B cell (primary cell): Measurements from ENCODE around the gene OR2W1.

Experiments used
- EZH2 ChIP-seq: IDR thresholded peaks from 2 replicates; pipeline ENCODE4 v1.6.1; 2012; ENCODE audit warnings: borderline replicate concordance, low read depth, mild to moderate bottlenecking, moderate library complexity, low read length; ENCODE audit not compliant: insufficient read depth, poor library complexity, severe bottlenecking
- TF ChIP-seq, protein P1 (sequence below): fragments of 200-600 bp; IDR thresholded peaks from one replicate; pipeline ENCODE4 v1.8.0; 2022; ENCODE audit warnings: antibody characterized with exemption, mild to moderate bottlenecking

DNA sequence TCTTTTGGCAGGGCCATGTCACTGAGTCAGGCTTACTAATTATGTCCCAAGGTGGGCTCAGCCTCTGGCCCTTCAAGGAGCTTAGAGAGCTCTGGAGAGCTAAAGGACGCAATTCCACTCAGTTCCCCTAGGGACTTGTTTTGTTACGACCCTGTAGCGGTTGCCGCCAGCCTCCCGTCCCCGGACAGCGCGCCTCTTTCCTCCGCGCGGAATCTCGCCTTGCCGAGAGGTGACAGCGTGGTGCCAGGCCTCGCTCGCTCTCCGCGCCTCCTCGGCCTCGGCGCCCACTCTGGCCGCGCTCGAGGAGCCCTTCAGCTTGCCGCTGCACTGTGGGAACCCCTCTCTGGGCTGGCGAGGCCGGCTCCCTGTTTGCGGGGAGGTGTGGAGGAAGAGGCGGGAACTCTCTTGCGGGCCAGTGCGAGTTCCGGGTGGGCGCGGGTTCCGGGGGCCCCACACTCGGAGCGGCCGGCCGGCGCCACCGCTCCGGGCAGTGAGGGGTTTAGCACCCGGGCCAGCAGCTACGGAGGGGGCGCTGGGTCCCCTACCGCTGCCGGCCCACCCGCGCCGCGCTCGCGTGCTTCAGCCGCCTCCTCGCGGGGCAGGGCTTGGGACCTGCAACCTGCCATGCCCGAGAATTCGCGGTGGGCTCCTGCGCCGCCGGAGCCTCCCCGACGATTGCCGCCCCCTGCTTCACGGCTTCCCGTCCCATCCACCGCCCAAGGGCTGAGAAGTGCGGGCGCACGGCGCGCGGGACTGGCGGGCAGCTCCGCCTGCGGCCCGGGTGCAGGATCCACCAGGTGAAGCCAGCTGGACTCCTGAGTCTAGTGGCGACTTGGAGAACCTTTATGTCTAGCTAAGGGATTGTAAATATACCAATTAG is 30.0 kb downstream of the OR2W1 start:
- TF ChIP-seq, protein P1, sequence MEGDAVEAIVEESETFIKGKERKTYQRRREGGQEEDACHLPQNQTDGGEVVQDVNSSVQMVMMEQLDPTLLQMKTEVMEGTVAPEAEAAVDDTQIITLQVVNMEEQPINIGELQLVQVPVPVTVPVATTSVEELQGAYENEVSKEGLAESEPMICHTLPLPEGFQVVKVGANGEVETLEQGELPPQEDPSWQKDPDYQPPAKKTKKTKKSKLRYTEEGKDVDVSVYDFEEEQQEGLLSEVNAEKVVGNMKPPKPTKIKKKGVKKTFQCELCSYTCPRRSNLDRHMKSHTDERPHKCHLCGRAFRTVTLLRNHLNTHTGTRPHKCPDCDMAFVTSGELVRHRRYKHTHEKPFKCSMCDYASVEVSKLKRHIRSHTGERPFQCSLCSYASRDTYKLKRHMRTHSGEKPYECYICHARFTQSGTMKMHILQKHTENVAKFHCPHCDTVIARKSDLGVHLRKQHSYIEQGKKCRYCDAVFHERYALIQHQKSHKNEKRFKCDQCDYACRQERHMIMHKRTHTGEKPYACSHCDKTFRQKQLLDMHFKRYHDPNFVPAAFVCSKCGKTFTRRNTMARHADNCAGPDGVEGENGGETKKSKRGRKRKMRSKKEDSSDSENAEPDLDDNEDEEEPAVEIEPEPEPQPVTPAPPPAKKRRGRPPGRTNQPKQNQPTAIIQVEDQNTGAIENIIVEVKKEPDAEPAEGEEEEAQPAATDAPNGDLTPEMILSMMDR = no peak
- TF ChIP-seq EZH2 = no peak
